BE2C (cell line): ENCODE data around the gene CYRIA.

ENCODE experiments used
- DNase-seq: peaks from one replicate; pipeline ENCODE4 v3.0.0-alpha.2; 2020
- H3K27me3 ChIP-seq: fragments of 250-450 bp; sonication (Bioruptor Pico); 2 replicates; pipeline ENCODE4 v1.5.1; 2020; ENCODE audit warnings: mild to moderate bottlenecking
- H3K36me3 ChIP-seq: fragments of 250-450 bp; sonication (Bioruptor Pico); 2 replicates; pipeline ENCODE4 v1.5.1; 2020; ENCODE audit warnings: mild to moderate bottlenecking
- H3K4me1 ChIP-seq: fragments of 250-450 bp; sonication (Bioruptor Pico); 2 replicates; pipeline ENCODE4 v1.5.1; 2020
- H3K4me3 ChIP-seq: 2 replicates; pipeline ENCODE4 v1.5.1; 2011; ENCODE audit warnings: low read depth, low read length
- H3K9me3 ChIP-seq: fragments of 250-450 bp; sonication (Bioruptor Pico); 2 replicates; pipeline ENCODE4 v1.5.1; 2020
- CTCF ChIP-seq: IDR thresholded peaks from 2 replicates; pipeline ENCODE4 v1.5.1; 2012; ENCODE audit warnings: mild to moderate bottlenecking, low read depth, low read length

CYRIA gene

DNA sequence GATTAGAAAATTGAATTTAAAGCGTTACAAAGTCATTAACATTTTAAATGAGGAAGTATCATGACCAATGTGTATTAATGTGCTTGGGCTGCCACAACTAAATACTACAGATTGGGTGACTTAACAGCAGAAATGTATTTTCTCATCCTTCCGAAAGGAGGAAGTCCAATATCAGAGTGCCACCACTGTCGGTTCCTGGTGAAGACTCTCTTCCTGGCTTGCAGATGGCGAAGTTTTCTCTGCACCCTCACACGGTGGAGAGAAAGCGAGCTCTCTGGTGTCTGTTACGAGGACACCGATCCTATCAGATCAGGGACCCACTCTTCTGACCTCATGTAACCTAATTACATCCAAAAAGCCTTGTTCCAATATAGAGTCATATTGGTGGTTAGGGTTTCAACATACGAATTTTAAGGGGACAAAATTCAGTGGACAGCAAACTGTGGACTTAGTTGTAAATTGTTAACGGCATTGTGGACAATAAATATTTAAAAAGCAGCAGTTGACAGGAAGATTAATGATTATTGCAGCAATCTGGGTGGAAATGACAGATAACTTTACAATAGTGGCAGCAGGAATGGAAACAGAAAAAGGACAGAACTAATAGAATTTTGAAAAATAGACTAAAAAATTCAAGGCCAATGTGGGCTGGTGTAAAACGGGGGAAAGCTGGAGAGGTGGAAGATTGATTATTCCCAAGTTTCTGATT is 35.1 kb upstream of the CYRIA start:
- no peak for TF ChIP-seq CTCF
- Histone ChIP-seq H3K27me3 (no peaks in the 10 kb centered on the region; the same call in 1 of the 2 replicates), H3K4me1 (no peaks in the 10 kb centered on the region), H3K36me3 (no peaks in the 10 kb centered on the region), H3K9me3 (no peaks in the 10 kb centered on the region), H3K4me3 (no peak overlapping the region)
- DNase-seq: no peak

DNA sequence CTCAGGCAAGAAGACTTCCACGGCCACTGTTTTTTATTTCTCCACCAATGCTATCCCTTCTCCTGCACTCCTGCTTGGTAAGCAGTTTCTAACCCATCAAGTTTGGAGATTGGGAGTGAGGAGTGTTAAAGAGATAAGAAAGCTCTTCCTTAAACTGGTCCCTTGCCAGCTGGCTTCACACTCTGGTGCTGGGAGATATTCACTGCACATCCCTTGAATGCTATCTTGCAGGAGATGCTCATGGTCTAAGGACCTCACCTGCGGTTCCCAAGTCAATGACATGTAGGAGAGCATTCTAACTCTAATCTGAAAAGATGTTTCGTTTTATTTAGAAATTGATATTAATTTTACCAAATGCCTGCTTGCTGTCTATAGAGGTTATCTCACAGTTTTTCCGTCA is 28.2 kb upstream of the CYRIA start:
- DNase-seq: no peak
- Histone ChIP-seq H3K9me3 (no peaks in the 10 kb centered on the region), H3K4me1 (no peaks in the 10 kb centered on the region), H3K27me3 (peaks cover 5% of the 10 kb centered on the region; the same call in 1 of the 2 replicates), H3K36me3 (no peaks in the 10 kb centered on the region), H3K4me3 (no peak overlapping the region)
- TF ChIP-seq CTCF: no peak

- Histone ChIP-seq H3K36me3 (no peaks in the 10 kb centered on the region), H3K9me3 (no peaks in the 10 kb centered on the region), H3K4me3 (no peak overlapping the region), H3K27me3 (peaks cover 5% of the 10 kb centered on the region; the same call in 1 of the 2 replicates), H3K4me1 (no peaks in the 10 kb centered on the region)
- no peak for DNase-seq
- no peak for TF ChIP-seq CTCF
Measured at GRCh38 chr2:16691261-16691660, 25.6 kb upstream of the CYRIA start.

- Histone ChIP-seq H3K4me3 (no peak overlapping the region), H3K9me3 (no peaks in the 10 kb centered on the region), H3K27me3 (peaks cover 7% of the 10 kb centered on the region), H3K4me1 (no peaks in the 10 kb centered on the region), H3K36me3 (no peaks in the 10 kb centered on the region)
- no peak for TF ChIP-seq CTCF
- no peak for DNase-seq
Measured at GRCh38 chr2:16687955-16688354, 22.3 kb upstream of the CYRIA start.

DNA sequence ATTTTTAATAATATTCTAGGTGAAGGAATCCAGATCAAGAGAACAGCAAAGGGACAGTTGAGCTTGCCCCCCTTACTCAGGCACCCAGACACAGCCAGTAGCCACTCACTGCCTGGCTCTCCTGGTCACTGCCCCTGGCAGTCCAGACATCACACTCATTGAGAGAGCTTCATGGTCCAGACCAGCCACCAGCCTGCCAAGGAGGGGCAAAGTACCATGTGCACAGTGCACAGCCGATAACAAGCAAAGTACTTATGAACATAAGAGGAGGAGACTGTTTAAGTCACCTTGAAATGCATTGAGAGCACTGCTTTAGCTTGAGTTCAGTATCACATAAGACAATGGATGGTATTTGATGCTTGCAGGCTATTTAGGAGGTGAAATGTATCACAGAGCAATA is 21.6 kb upstream of the CYRIA start:
- H3K36me3 ChIP-seq: no peaks in the 10 kb centered on the region
- no peak for TF ChIP-seq CTCF
- H3K4me1 ChIP-seq: no peaks in the 10 kb centered on the region

GRCh38 chr2:16686641-16687040 is 21.0 kb upstream of the CYRIA start:
- DNase-seq: no peak
- TF ChIP-seq CTCF: no peak
- Histone ChIP-seq H3K27me3 (peaks cover 7% of the 10 kb centered on the region), H3K9me3 (no peaks in the 10 kb centered on the region), H3K4me3 (no peak overlapping the region), H3K4me1 (no peaks in the 10 kb centered on the region), H3K36me3 (no peaks in the 10 kb centered on the region)

More for the DNA sequence above, 21.6 kb upstream of the CYRIA start:
- H3K27me3 ChIP-seq: peaks cover 7% of the 10 kb centered on the region
- H3K4me3 ChIP-seq: no peak overlapping the region
- DNase-seq: no peak
- no peaks in the 10 kb centered on the region for H3K9me3 ChIP-seq
